ENCODE data around the gene FOXRED2. TPM values are rescaled to one million over a fixed set of nuclear protein-coding genes. Genes with fewer than 3 reads are reported as not detected.

FOXRED2 gene
- total RNA-seq, 1 experiment from 2014 or later, result 34.4 TPM

- no peak overlapping the region for H3K9ac ChIP-seq (ENCODE audit: extremely low read depth, insufficient read length, low read length)
- H3K9me3 Mint-ChIP-seq, result peaks cover 0 to 5% of the 10 kb centered on the region in 2 experiments; a peak in 3 of 5 replicates
- H3K4me3 Mint-ChIP-seq, result peak overlapping the region in 1 of 2 experiments; percentile 58; a peak in 3 of 5 replicates
- no peak for TF ChIP-seq CTCF (conservative IDR thresholded peaks at IDR 0.05)
- no peak overlapping the region for H3K4ac ChIP-seq (ENCODE audit: low read depth, low read length)
- no peak overlapping the region for H3K27ac ChIP-seq (ENCODE audit: insufficient read length, low read depth, low read length)
- no peak overlapping the region for H2BK15ac ChIP-seq (ENCODE audit: low read depth, low read length)
- no peak overlapping the region for H3T11ph ChIP-seq (ENCODE audit: low read length)
- H3K4me1 Mint-ChIP-seq, result peaks cover 8 to 21% of the 10 kb centered on the region in 2 experiments
- no peak overlapping the region for H2BK5ac ChIP-seq (ENCODE audit: insufficient read length, low read length)
- peaks cover 4% of the 10 kb centered on the region for H3K23me2 ChIP-seq (ENCODE audit: insufficient read length, low read depth, low read length, poor library complexity, severe bottlenecking)
- no peak overlapping the region for H4K8ac ChIP-seq (replicated peaks; ENCODE audit: insufficient read length, low read depth, low read length)
- no peaks in the 10 kb centered on the region for H3K79me1 ChIP-seq (ENCODE audit: insufficient read depth, low read depth, low read length, poor library complexity, severe bottlenecking)
- no peak overlapping the region for H3K56ac ChIP-seq (ENCODE audit: insufficient read length, low read depth, low read length)
- H3K14ac ChIP-seq (ENCODE audit: insufficient read depth, low read length), result no peak overlapping the region
- H2BK12ac ChIP-seq (ENCODE audit: insufficient read length, low read depth, low read length), result no peak overlapping the region
- H3K27ac Mint-ChIP-seq, result no peak overlapping the region
- no peak overlapping the region for H3K18ac ChIP-seq (ENCODE audit: insufficient read length, low read depth, low read length)
- no peak overlapping the region for H4K5ac ChIP-seq (ENCODE audit: insufficient read length, low read depth, low read length)
- H3K23ac ChIP-seq (ENCODE audit: insufficient read length, low read depth, low read length), result no peak overlapping the region
- WGBS (ENCODE audit: extremely low coverage, insufficient read length, low lambda C conversion rate), result no CpG with 5 or more reads among the region's 6 CpGs
- no peak for DNase-seq
- H3K27me3 ChIP-seq (ENCODE audit: insufficient read depth, low read length), result no peaks in the 10 kb centered on the region
- H2BK20ac ChIP-seq (ENCODE audit: low read depth, low read length, poor library complexity, severe bottlenecking), result no peak overlapping the region
- H4K91ac ChIP-seq (ENCODE audit: insufficient read length, low read depth, low read length), result no peak overlapping the region
- no peaks in the 10 kb centered on the region for H3K9me3 ChIP-seq (ENCODE audit: control insufficient read depth, low read depth, low read length)
- no peak overlapping the region for H2AK5ac ChIP-seq (ENCODE audit: insufficient read length, low read length)
- peaks cover 28 to 59% (median 54%) of the 10 kb centered on the region in 3 experiments for H3K36me3 Mint-ChIP-seq (ENCODE audit: insufficient read depth in 1 of 3, low read depth in 3 of 3)
- H4K20me1 ChIP-seq (ENCODE audit: control insufficient read depth, insufficient read depth, insufficient read length), result no peaks in the 10 kb centered on the region
- peaks cover 18% of the 10 kb centered on the region for H3K27me3 Mint-ChIP-seq (ENCODE audit: low read depth)
- H3K79me2 ChIP-seq (ENCODE audit: insufficient read depth, low read length), result no peaks in the 10 kb centered on the region
- H3K4me1 ChIP-seq (ENCODE audit: insufficient read depth, low read length), result no peaks in the 10 kb centered on the region
- peak overlapping the region; percentile 35 for H3K4me2 ChIP-seq (ENCODE audit: insufficient read depth, insufficient read length, low read length)
- no peak overlapping the region for H2BK120ac ChIP-seq (ENCODE audit: low read depth, low read length, poor library complexity, severe bottlenecking)
- no peak overlapping the region for H2AFZ ChIP-seq (ENCODE audit: low read length)
Observed at GRCh38 chr22:36507518-36508010, 724 bp upstream of the FOXRED2 start.

All from H9 (cell line).